Uterus (tissue), 4 donors: ENCODE measurements around the gene KSR2. TPM values are rescaled to one million over a fixed set of nuclear protein-coding genes. Genes with fewer than 3 reads are reported as not detected.

Experiments used
- DNase-seq, 2 donors: peaks; one replicate each; pipeline ENCODE4 v3.0.0-alpha.2; 2019 to 2020
- H3K27ac ChIP-seq, 2 donors: fragments of 200-600 bp; sonication (generic); 1 replicate in 1 of 2; 2 replicates in 1 of 2; pipeline ENCODE4 v1.5.1; 2016 to 2018
- H3K27me3 ChIP-seq, 2 donors: fragments of 200-600 bp; sonication (generic); one replicate each; pipeline ENCODE4 v1.5.1; 2018 to 2019; ENCODE audit warnings: control low read depth in 1 of 2
- H3K36me3 ChIP-seq, 2 donors: fragments of 200-600 bp; sonication (generic); one replicate each; pipeline ENCODE4 v1.5.1; 2019; ENCODE audit warnings: control low read depth in 1 of 2
- H3K4me1 ChIP-seq, 2 donors: fragments of 200-600 bp; sonication (generic); one replicate each; pipeline ENCODE4 v1.5.1; 2018 to 2019; ENCODE audit warnings: control low read depth in 1 of 2
- H3K4me3 ChIP-seq, 2 donors: fragments of 200-600 bp; sonication (generic); 1 replicate in 1 of 2; 2 replicates in 1 of 2; pipeline ENCODE4 v1.5.1; 2018 to 2019; ENCODE audit warnings: mild to moderate bottlenecking in 1 of 2
- H3K9me3 ChIP-seq, 2 donors: fragments of 200-600 bp; sonication (generic); one replicate each; pipeline ENCODE4 v1.5.1; 2019; ENCODE audit warnings: control low read depth in 1 of 2
- CTCF ChIP-seq, 4 experiments: fragments of 200-600 bp in 2 of 4; fragments of 450-650 bp in 2 of 4; sonication (generic) in 2 of 4; IDR thresholded peaks; one replicate each; pipeline ENCODE4 v1.5.1; 2016 to 2019; ENCODE audit warnings: antibody characterized with exemption in 4 of 4, mild to moderate bottlenecking in 2 of 4, moderate library complexity in 1 of 4
- POLR2A ChIP-seq, 2 donors: fragments of 450-650 bp; IDR thresholded peaks; one replicate each; pipeline ENCODE4 v1.6.1; 2016; ENCODE audit warnings: antibody characterized with exemption in 2 of 2, mild to moderate bottlenecking in 1 of 2, moderate library complexity in 1 of 2
- intact Hi-C: fragments of 100-400 bp; cut with DNase I; formaldehyde crosslinking; loops from one replicate; pipeline ENCODE4 v1.15.1; 2023; ENCODE audit warnings: low total_unique reads
- total RNA-seq, 4 donors: library from RNA; depleted of rRNA in 3 of 4; stranded (reverse); fragments of >200 nt in 3 of 4; gene quantifications; one replicate each; pipeline versions ENCODE4 v1.1.0 to v1.2.4, GENCODE V29; 2014 to 2023
- donor health status: DM: yes; HTN: yes; CAD: no.

Gene KSR2
- total RNA-seq, 4 donors from 2014 or later = 0.03 to 0.28 TPM; not detected in 2

GRCh38 chr12:117592588-117593305, 376.0 kb downstream of the KSR2 start:
- H3K4me1 ChIP-seq = no peaks in the 10 kb centered on the region
- TF ChIP-seq CTCF (IDR thresholded peaks at IDR 0.05) (no peak), POLR2A (IDR thresholded peaks at IDR 0.05) (no peak)
- H3K9me3 ChIP-seq = no peaks in the 10 kb centered on the region
- intact Hi-C loops = no loop called here
- DNase-seq = no peak
- H3K27ac ChIP-seq = no peak overlapping the region
- H3K36me3 ChIP-seq = no peaks in the 10 kb centered on the region
- no peaks in the 10 kb centered on the region for H3K27me3 ChIP-seq
- no peak overlapping the region for H3K4me3 ChIP-seq

- TF ChIP-seq CTCF (IDR thresholded peaks at IDR 0.05) (no peak), POLR2A (IDR thresholded peaks at IDR 0.05) (no peak)
- Histone ChIP-seq H3K27ac (no peak overlapping the region), H3K27me3 (no peaks in the 10 kb centered on the region), H3K4me3 (no peak overlapping the region), H3K9me3 (no peaks in the 10 kb centered on the region), H3K4me1 (no peaks in the 10 kb centered on the region), H3K36me3 (no peaks in the 10 kb centered on the region)
- no peak for DNase-seq
- intact Hi-C loops = no loop called here
These were observed 377.8 kb downstream of the KSR2 start for GRCh38 chr12:117590999-117591398.

GRCh38 chr12:117590386-117590785, 378.4 kb downstream of the KSR2 start:
- H3K9me3 ChIP-seq = no peaks in the 10 kb centered on the region
- DNase-seq = no peak

GRCh38 chr12:117589021-117589420, 379.8 kb downstream of the KSR2 start:
- DNase-seq = no peak
- Histone ChIP-seq H3K36me3 (no peaks in the 10 kb centered on the region), H3K27ac (no peak overlapping the region), H3K27me3 (no peaks in the 10 kb centered on the region), H3K9me3 (no peaks in the 10 kb centered on the region), H3K4me1 (no peaks in the 10 kb centered on the region), H3K4me3 (no peak overlapping the region)
- intact Hi-C loops = no loop called here
- no peak for TF ChIP-seq CTCF (IDR thresholded peaks at IDR 0.05)
- TF ChIP-seq POLR2A (IDR thresholded peaks at IDR 0.05) = no peak

More at GRCh38 chr12:117590386-117590785, 378.4 kb downstream of the KSR2 start:
- Histone ChIP-seq H3K27me3 (no peaks in the 10 kb centered on the region), H3K4me1 (no peaks in the 10 kb centered on the region), H3K27ac (no peak overlapping the region), H3K36me3 (no peaks in the 10 kb centered on the region), H3K4me3 (no peak overlapping the region)
- intact Hi-C loops = no loop called here
- no peak for TF ChIP-seq CTCF (IDR thresholded peaks at IDR 0.05)
- no peak for TF ChIP-seq POLR2A (IDR thresholded peaks at IDR 0.05)

- H3K4me1 ChIP-seq = no peaks in the 10 kb centered on the region
- H3K4me3 ChIP-seq = no peak overlapping the region
- DNase-seq = no peak
- no peak overlapping the region for H3K27ac ChIP-seq
- intact Hi-C loops = no loop called here
- TF ChIP-seq POLR2A (IDR thresholded peaks at IDR 0.05) (no peak), CTCF (IDR thresholded peaks at IDR 0.05) (peak; percentile 22 to 47 (median 41))
- no peaks in the 10 kb centered on the region for H3K27me3 ChIP-seq
- H3K9me3 ChIP-seq = no peaks in the 10 kb centered on the region
- H3K36me3 ChIP-seq = no peaks in the 10 kb centered on the region
These were observed 381.0 kb downstream of the KSR2 start for GRCh38 chr12:117587631-117588287.
